LHCN-M2 (cell line): ENCODE data around the gene NOA1. TPM values are rescaled to one million over a fixed set of nuclear protein-coding genes. Genes with fewer than 3 reads are reported as not detected.
"Not testable (repeated sequence)": the region's sequence is repeated elsewhere in the genome, so short reads cannot be mapped to it uniquely, and the experiment has no call there.

Source experiments
- DNase-seq: peaks from one replicate; pipeline ENCODE4 v3.0.0-alpha.2; 2012; ENCODE audit warnings: low read depth
- total RNA-seq: library from RNA; depleted of rRNA; stranded (reverse); fragments of >200 nt; gene quantifications from 2 replicates; pipeline ENCODE4 v1.2.3, GENCODE V29; 2014; rRNA removed

The NOA1 gene
- total RNA-seq, 1 experiment from 2014 or later = 24.3 TPM

GRCh38 chr4:56958111-56958517 lies 19.3 kb downstream of the NOA1 start:
- DNase-seq = peak; percentile 95

GRCh38 chr4:56953680-56954520 lies 23.5 kb downstream of the NOA1 start:
- DNase-seq = no peak

- DNase-seq = no peak
These were observed 36.0 kb downstream of the NOA1 start for GRCh38 chr4:56941403-56941802.

DNA sequence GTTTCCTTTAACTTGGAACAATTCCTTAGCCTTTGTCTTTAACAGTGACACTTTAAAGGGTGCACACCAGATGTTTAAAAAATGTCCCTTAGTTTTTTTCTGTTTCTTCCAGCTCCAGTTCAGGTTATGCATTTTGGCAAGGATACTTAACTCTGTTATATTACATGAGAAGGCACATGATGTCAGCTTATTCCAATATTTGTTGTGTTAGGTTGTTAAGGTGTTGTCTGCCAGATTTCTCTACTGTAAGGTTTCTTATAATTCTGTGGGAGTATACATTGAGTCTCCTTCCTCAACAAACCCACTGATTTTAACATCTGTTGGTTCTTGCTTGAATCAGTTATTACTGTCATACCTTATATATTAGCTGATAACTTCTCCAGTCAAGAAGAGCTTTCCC lies 36.4 kb downstream of the NOA1 start:
- DNase-seq = no peak

DNA sequence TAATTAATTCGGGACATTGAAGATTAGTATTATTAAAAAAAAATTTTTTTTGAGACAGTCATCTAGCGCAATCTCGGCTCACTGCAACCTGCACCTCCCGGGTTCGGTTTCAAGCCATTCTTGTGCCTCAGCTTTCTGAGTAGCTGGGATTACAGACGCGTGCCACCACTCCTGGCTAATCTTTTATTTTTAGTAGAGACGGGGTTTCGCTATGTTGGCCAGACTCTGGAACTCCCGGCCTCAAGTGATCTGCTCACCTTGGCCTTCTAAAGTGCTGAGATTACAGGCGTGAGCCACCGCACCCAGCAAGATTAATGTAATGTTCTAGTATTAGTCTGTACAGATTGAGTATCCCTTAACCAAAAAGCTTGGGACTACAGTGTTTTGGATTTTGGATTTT lies 37.0 kb downstream of the NOA1 start:
- no peak for DNase-seq

GRCh38 chr4:56939826-56940225 lies 37.6 kb downstream of the NOA1 start:
- DNase-seq = not testable (repeated sequence)

- peak; percentile 88 for DNase-seq
These were observed 40.1 kb downstream of the NOA1 start for GRCh38 chr4:56937262-56937661.

DNA sequence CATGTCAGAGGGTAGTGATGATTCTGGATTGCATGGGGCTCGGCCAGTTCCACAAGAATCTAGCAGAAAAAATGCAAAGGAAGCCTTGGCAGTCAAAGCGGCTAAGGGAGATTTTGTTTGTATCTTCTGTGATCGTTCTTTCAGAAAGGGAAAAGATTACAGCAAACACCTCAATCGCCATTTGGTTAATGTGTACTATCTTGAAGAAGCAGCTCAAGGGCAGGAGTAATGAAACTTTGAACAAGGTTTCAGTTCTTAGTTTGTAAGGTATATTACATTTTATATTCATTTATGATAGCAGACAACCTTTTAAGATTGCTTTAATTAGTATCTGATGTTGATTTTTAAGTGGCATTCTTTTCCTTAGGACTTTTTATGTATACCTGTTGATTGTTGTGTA lies 45.5 kb downstream of the NOA1 start:
- no peak for DNase-seq

DNA sequence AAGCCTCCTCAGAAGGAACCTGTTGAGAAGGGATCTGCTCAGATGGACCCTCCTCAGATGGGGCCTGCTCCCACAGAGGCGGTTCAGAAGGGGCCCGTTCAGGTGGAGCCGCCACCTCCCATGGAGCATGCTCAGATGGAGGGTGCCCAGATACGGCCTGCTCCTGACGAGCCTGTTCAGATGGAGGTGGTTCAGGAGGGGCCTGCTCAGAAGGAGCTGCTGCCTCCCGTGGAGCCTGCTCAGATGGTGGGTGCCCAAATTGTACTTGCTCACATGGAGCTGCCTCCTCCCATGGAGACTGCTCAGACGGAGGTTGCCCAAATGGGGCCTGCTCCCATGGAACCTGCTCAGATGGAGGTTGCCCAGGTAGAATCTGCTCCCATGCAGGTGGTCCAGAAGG lies 46.8 kb downstream of the NOA1 start:
- no peak for DNase-seq

- no peak for DNase-seq
These were observed 50.2 kb downstream of the NOA1 start for GRCh38 chr4:56927196-56927595.

DNA sequence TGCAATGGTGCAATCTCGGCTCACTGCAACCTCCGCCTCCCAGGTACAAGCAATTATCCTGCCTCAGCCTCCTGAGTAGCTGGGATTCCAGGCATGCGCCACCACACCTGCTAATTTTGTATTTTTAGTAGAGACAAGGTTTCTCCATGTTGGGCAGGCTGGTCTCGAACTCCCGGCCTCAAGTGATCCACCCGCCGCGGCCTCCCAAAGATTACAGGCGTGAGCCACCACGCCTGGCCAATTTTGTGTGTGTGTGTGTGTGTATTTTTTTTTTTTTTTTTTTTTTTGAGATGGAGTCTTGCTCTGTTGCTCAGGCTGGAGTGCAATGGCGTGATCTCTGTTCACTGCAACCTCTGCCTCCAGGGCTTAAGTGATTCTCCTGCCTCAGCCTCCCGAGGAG lies 62.4 kb downstream of the NOA1 start:
- not testable (repeated sequence) for DNase-seq

GRCh38 chr4:56914336-56914735 lies 63.1 kb downstream of the NOA1 start:
- no peak for DNase-seq

Other genes with a start within 250 kb of the NOA1 start
- gene SPINK2, start 155.9 kb downstream of the NOA1 start, total RNA-seq = not detected in 2 replicates
- gene REST, start 69.7 kb downstream of the NOA1 start, total RNA-seq = 28.0 and 34.4 TPM in 2 replicates
- 129 and 139 TPM in 2 replicates for gene POLR2B, start 1.3 kb upstream of the NOA1 start, total RNA-seq
- gene IGFBP7, start 132.8 kb upstream of the NOA1 start, total RNA-seq = 221 and 314 TPM in 2 replicates